Calu3 (cell line): ENCODE measurements around the gene DUSP11. TPM values are rescaled to one million over a fixed set of nuclear protein-coding genes. Genes with fewer than 3 reads are reported as not detected.
A peak's percentile ranks its signal among the peaks of the same experiment; 100 is the strongest.

Source experiments
- BruUV-seq: library from RNA; stranded (reverse); fragments of 400-500 nt; replicated peaks from 2 replicates; lab custom pipeline; 2021; lab: Mats Ljungman, UMichigan
- CTCF ChIA-PET: fragments of 300-600 bp; sonication (Branson Sonifier 250); formaldehyde crosslinking; loops from one replicate; lab custom pipeline; 2022; ENCODE audit warnings: antibody characterized with exemption; lab: Charles Lee
- DNase-seq: peaks from one replicate; pipeline ENCODE4 v3.0.0; 2022
- H3K27ac Mint-ChIP-seq: one replicate; pipeline ENCODE4 v1.8.0; 2022; ENCODE audit warnings: mixed read lengths; ENCODE audit not compliant: unreplicated experiment
- H3K27me3 Mint-ChIP-seq: one replicate; pipeline ENCODE4 v1.8.0; 2022; ENCODE audit warnings: mixed read lengths; ENCODE audit not compliant: unreplicated experiment
- H3K36me3 Mint-ChIP-seq: one replicate; pipeline ENCODE4 v1.8.0; 2022; ENCODE audit warnings: mild to moderate bottlenecking, moderate library complexity, mixed read lengths; ENCODE audit not compliant: insufficient read depth, unreplicated experiment
- H3K4me1 Mint-ChIP-seq: one replicate; pipeline ENCODE4 v1.8.0; 2022; ENCODE audit warnings: mild to moderate bottlenecking, low read depth, mixed read lengths; ENCODE audit not compliant: unreplicated experiment
- H3K4me3 Mint-ChIP-seq: one replicate; pipeline ENCODE4 v1.8.0; 2022; ENCODE audit warnings: mild to moderate bottlenecking, low read depth, moderate library complexity, mixed read lengths; ENCODE audit not compliant: unreplicated experiment
- H3K9me3 Mint-ChIP-seq: one replicate; pipeline ENCODE4 v1.8.0; 2022; ENCODE audit warnings: low read depth, mixed read lengths; ENCODE audit not compliant: unreplicated experiment
- intact Hi-C: fragments of 100-400 bp; cut with micrococcal nuclease; formaldehyde crosslinking; loops from one replicate; pipeline ENCODE4 v1.10.0; 2022; ENCODE audit not compliant: unreplicated experiment
- total RNA-seq: library from RNA; stranded (reverse); gene quantifications from 2 replicates; pipeline ENCODE4 v1.2.3, GENCODE V29; 2022
- TF ChIP-seq, protein P1 (sequence below): fragments of 200-600 bp; IDR thresholded peaks from one replicate; pipeline ENCODE4 v1.8.0; 2022; ENCODE audit warnings: antibody characterized with exemption; ENCODE audit not compliant: unreplicated experiment

DUSP11 gene
- total RNA-seq, 1 experiment from 2014 or later, result 19.1 TPM

DNA sequence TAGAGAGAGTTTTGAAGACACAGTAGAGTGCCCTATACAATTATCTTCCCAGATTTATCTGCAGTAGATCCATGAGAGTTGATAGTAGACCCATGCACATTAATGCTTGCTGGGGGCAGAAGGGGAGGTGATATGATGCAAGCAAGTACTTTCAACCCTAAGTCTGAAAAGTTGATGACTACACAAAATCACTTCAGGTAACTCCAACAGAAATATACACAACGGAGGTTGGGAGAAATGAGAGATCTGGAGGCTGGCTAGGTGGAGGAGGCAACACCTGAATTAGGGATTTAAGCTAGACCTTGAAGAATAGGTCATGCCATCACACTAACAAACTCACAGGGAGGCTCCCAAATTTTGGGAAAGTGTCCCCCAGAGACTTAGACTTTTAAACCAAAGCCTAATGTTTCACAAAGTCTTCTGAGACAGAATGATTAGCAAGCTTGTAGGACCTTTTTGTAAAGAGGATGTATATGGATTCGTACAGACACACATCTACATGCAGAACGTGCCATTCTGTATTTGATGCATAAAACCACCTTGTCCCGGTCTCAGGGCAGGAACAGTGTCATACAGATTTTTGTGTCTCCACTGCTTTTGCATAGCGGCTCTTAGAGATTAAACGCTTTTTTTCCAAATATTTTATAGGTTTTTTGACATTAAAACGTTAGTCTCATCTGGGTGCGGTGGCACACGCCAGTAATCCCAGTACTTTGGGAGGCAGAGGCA lies 47.9 kb upstream of the DUSP11 start:
- no TSS peak for BruUV-seq
- Mint-ChIP-seq H3K27ac (peak overlapping the region; percentile 9), H3K36me3 (peaks cover 17% of the 10 kb centered on the region), H3K9me3 (peaks cover 3% of the 10 kb centered on the region), H3K4me3 (no peak overlapping the region), H3K27me3 (no peaks in the 10 kb centered on the region), H3K4me1 (peaks cover 30% of the 10 kb centered on the region)
- intact Hi-C loops, result no loop called here
- TF ChIP-seq, protein P1, sequence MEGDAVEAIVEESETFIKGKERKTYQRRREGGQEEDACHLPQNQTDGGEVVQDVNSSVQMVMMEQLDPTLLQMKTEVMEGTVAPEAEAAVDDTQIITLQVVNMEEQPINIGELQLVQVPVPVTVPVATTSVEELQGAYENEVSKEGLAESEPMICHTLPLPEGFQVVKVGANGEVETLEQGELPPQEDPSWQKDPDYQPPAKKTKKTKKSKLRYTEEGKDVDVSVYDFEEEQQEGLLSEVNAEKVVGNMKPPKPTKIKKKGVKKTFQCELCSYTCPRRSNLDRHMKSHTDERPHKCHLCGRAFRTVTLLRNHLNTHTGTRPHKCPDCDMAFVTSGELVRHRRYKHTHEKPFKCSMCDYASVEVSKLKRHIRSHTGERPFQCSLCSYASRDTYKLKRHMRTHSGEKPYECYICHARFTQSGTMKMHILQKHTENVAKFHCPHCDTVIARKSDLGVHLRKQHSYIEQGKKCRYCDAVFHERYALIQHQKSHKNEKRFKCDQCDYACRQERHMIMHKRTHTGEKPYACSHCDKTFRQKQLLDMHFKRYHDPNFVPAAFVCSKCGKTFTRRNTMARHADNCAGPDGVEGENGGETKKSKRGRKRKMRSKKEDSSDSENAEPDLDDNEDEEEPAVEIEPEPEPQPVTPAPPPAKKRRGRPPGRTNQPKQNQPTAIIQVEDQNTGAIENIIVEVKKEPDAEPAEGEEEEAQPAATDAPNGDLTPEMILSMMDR, result no peak
- DNase-seq, result no peak
- CTCF ChIA-PET, result interaction anchor here (0.5 to 1.2 kb wide), 12 partner anchors 13 to 564 kb away, joined by 3 to 5 read pairs (median 4); no protein-coding TSS in a partner anchor

DNA sequence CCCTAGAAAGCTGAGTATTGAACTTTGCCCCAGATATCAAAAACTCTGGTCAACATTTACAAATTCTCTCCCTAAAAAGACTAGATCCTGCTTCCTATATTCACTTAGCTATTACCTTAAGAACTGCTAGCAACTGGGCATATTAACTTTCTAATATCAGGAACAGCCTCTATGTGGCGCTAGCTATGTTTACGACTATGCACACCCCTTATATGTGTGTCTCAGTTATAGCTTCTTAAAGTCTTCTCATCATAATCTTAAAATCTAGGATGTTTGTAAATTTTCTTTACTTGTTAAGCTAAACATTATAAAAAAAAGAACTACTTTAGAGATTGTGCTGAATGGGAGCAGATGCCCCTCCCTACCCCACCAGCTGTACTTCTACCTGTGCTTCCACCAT lies 47.1 kb upstream of the DUSP11 start:
- Mint-ChIP-seq H3K4me3 (no peak overlapping the region), H3K27me3 (no peaks in the 10 kb centered on the region), H3K36me3 (peaks cover 17% of the 10 kb centered on the region), H3K4me1 (peaks cover 24% of the 10 kb centered on the region), H3K9me3 (no peaks in the 10 kb centered on the region), H3K27ac (no peak overlapping the region)
- intact Hi-C loops, result no loop called here
- CTCF ChIA-PET, result interaction anchor here (0.8 to 1.2 kb wide), 5 partner anchors 154 to 324 kb away, joined by 3 to 5 read pairs (median 4); partner anchors contain the start of gene BOLA3
- no TSS peak for BruUV-seq
- TF ChIP-seq, protein P1, result no peak
- no peak for DNase-seq

GRCh38 chr2:73825408-73825807 lies 45.5 kb upstream of the DUSP11 start:
- no peaks in the 10 kb centered on the region for H3K9me3 Mint-ChIP-seq
- CTCF ChIA-PET, result no interaction called here
- H3K4me1 Mint-ChIP-seq, result peaks cover 17% of the 10 kb centered on the region
- peaks cover 16% of the 10 kb centered on the region for H3K27me3 Mint-ChIP-seq
- H3K27ac Mint-ChIP-seq, result no peak overlapping the region
- TF ChIP-seq, protein P1, result no peak
- H3K4me3 Mint-ChIP-seq, result no peak overlapping the region
- no peak for DNase-seq
- H3K36me3 Mint-ChIP-seq, result peaks cover 17% of the 10 kb centered on the region
- intact Hi-C loops, result no loop called here
- no TSS peak for BruUV-seq

- Mint-ChIP-seq H3K4me1 (peaks cover 6% of the 10 kb centered on the region), H3K36me3 (peaks cover 7% of the 10 kb centered on the region), H3K9me3 (no peaks in the 10 kb centered on the region), H3K27me3 (peaks cover 20% of the 10 kb centered on the region), H3K27ac (no peak overlapping the region), H3K4me3 (no peak overlapping the region)
- TF ChIP-seq, protein P1, result peak; percentile 66
- intact Hi-C loops, result no loop called here
- DNase-seq, result peak; percentile 46
- BruUV-seq, result no TSS peak
- CTCF ChIA-PET, result interaction anchor here (1.0 to 1.4 kb wide), 6 partner anchors 85 to 511 kb away, joined by 3 to 6 read pairs (median 4); partner anchors contain the start of gene BOLA3
These were observed 44.1 kb upstream of the DUSP11 start for GRCh38 chr2:73823916-73824523.
